Nephron progenitor cell (in vitro differentiated cells): ENCODE data around the gene TIMP1.
A peak's percentile ranks its signal among the peaks of the same experiment; 100 is the strongest.

Experiments used
- DNase-seq: peaks from one replicate; pipeline ENCODE4 v3.0.0; 2021
- H3K27ac Mint-ChIP-seq: 2 replicates; pipeline ENCODE4 v1.8.0; 2021; ENCODE audit warnings: mild to moderate bottlenecking, moderate library complexity, mixed read lengths
- H3K27me3 Mint-ChIP-seq: 2 replicates; pipeline ENCODE4 v1.8.0; 2021; ENCODE audit warnings: mild to moderate bottlenecking, low read depth, mixed read lengths; ENCODE audit not compliant: poor library complexity
- H3K36me3 Mint-ChIP-seq: 2 replicates; pipeline ENCODE4 v1.8.0; 2021; ENCODE audit warnings: low read depth, mixed read lengths
- H3K4me1 Mint-ChIP-seq: 2 replicates; pipeline ENCODE4 v1.8.0; 2021; ENCODE audit warnings: mixed read lengths
- H3K4me3 Mint-ChIP-seq: 2 replicates; pipeline ENCODE4 v1.8.0; 2021; ENCODE audit warnings: mild to moderate bottlenecking, moderate library complexity, mixed read lengths
- H3K9me3 Mint-ChIP-seq: 2 replicates; pipeline ENCODE4 v1.8.0; 2021; ENCODE audit warnings: mild to moderate bottlenecking, moderate library complexity, mixed read lengths
- TF ChIP-seq, protein P1 (sequence below): fragments of 200-600 bp; sonication (generic); IDR thresholded peaks from 2 replicates; pipeline ENCODE4 v1.5.0; 2021; ENCODE audit warnings: antibody characterized with exemption

TIMP1 gene

DNA sequence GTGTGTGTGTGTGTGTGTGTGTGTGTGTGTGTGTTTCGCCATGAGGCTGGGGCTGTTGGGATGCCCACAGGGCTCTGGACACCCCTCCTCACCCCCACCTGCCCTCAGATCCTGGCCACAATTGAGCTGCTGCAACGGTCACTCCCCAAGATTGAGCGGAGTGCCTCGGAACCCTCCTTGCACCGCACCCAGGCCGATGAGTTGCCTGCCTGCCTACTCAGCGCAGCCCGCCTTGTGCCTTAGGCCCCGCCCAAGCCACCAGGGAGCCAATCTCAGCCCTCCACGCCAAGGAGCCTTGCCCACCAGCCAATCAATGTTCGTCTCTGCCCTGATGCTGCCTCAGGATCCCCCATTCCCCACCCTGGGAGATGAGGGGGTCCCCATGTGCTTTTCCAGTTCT lies 11.0 kb upstream of the TIMP1 start:
- peaks cover 30% of the 10 kb centered on the region for H3K4me1 Mint-ChIP-seq
- peaks cover 69% of the 10 kb centered on the region for H3K9me3 Mint-ChIP-seq
- H3K27ac Mint-ChIP-seq = peak overlapping the region; percentile 85
- TF ChIP-seq, protein P1, sequence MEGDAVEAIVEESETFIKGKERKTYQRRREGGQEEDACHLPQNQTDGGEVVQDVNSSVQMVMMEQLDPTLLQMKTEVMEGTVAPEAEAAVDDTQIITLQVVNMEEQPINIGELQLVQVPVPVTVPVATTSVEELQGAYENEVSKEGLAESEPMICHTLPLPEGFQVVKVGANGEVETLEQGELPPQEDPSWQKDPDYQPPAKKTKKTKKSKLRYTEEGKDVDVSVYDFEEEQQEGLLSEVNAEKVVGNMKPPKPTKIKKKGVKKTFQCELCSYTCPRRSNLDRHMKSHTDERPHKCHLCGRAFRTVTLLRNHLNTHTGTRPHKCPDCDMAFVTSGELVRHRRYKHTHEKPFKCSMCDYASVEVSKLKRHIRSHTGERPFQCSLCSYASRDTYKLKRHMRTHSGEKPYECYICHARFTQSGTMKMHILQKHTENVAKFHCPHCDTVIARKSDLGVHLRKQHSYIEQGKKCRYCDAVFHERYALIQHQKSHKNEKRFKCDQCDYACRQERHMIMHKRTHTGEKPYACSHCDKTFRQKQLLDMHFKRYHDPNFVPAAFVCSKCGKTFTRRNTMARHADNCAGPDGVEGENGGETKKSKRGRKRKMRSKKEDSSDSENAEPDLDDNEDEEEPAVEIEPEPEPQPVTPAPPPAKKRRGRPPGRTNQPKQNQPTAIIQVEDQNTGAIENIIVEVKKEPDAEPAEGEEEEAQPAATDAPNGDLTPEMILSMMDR = no peak
- peaks cover 46% of the 10 kb centered on the region for H3K36me3 Mint-ChIP-seq
- DNase-seq = no peak
- no peak overlapping the region for H3K4me3 Mint-ChIP-seq
- no peaks in the 10 kb centered on the region for H3K27me3 Mint-ChIP-seq

DNA sequence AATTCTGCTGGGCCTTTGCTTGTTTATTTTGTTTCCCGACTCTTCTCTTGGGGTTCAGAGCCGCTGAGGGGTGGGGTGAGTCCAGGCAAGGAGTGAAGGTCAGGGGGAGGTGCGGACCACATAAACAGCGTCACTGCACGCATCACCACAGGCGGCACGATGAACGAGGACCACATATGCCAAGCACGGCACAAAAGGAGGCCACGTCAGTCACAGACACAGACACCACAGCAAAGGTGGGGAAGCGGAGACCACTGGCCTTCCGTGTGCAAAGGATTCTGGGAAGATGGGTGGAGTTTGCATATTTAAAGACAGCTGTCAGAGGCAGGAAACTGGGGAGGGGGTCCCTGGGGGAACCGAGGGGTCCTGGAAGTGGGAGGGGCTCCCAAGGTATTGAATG lies 10.3 kb upstream of the TIMP1 start:
- Mint-ChIP-seq H3K4me1 (peaks cover 34% of the 10 kb centered on the region), H3K4me3 (no peak overlapping the region), H3K36me3 (peaks cover 42% of the 10 kb centered on the region), H3K9me3 (peaks cover 71% of the 10 kb centered on the region), H3K27me3 (no peaks in the 10 kb centered on the region), H3K27ac (peak overlapping the region; percentile 10)
- TF ChIP-seq, protein P1 = no peak
- no peak for DNase-seq

GRCh38 chrX:47572773-47573340 lies 9.4 kb upstream of the TIMP1 start:
- no peaks in the 10 kb centered on the region for H3K27me3 Mint-ChIP-seq
- no peak overlapping the region for H3K4me3 Mint-ChIP-seq

DNA sequence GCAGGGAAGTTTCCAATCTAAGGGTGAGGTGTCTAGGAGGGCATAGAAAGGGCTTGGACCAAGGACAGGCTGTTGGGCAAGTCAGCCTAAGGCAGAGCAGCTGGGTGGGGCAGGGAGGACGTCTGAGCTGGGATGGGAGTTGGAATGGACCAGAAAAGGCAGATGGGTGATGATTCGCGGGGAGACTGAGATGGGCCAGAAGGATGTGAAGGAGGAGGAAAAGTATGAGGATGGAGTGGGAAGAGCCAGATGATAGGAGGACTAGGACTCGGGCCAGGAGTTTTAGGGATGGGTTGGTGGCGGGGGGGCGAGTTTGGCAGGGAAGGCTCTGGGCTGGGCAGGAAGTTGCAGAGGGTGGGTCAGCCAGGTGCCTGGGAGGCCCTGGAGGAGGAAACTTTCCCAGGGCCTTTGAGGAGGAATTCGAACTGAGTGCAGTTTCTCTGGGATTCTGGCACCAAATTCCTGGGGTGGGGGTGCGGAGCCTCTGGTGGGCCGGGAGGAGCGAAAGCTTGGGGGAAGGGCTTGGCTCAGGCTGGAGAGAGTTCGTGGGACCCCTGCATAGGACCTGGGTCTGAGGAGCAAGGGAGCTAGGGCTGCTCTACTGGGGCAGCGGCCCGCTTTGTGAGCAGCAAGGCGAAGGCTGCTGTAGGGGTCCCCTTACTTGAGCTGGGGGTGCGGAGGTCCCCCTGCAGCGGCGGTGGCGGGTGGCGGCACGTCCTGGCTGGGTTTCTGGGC lies 8.7 kb upstream of the TIMP1 start:
- peak; percentile 67 for DNase-seq
- peaks cover 72% of the 10 kb centered on the region for H3K9me3 Mint-ChIP-seq

More at GRCh38 chrX:47572773-47573340, 9.4 kb upstream of the TIMP1 start:
- peaks cover 40% of the 10 kb centered on the region for H3K36me3 Mint-ChIP-seq
- TF ChIP-seq, protein P1 = no peak
- peaks cover 38% of the 10 kb centered on the region for H3K4me1 Mint-ChIP-seq
- peaks cover 72% of the 10 kb centered on the region for H3K9me3 Mint-ChIP-seq
- peak overlapping the region; percentile 54 for H3K27ac Mint-ChIP-seq
- DNase-seq = no peak

GRCh38 chrX:47574076-47574546 lies 8.1 kb upstream of the TIMP1 start:
- peaks cover 2% of the 10 kb centered on the region for H3K27me3 Mint-ChIP-seq
- H3K9me3 Mint-ChIP-seq = peaks cover 72% of the 10 kb centered on the region
- H3K4me1 Mint-ChIP-seq = peaks cover 50% of the 10 kb centered on the region
- no peak overlapping the region for H3K27ac Mint-ChIP-seq
- peaks cover 34% of the 10 kb centered on the region for H3K36me3 Mint-ChIP-seq
- no peak overlapping the region for H3K4me3 Mint-ChIP-seq
- TF ChIP-seq, protein P1 = no peak
- DNase-seq = peak; percentile 42

More for the DNA sequence above, 8.7 kb upstream of the TIMP1 start:
- H3K4me3 Mint-ChIP-seq = peak overlapping the region; percentile 76
- no peaks in the 10 kb centered on the region for H3K27me3 Mint-ChIP-seq
- TF ChIP-seq, protein P1 = no peak
- H3K36me3 Mint-ChIP-seq = peaks cover 35% of the 10 kb centered on the region
- peaks cover 45% of the 10 kb centered on the region for H3K4me1 Mint-ChIP-seq
- peak overlapping the region; percentile 90 for H3K27ac Mint-ChIP-seq
